Stimulated activated CD8-positive, alpha-beta memory T cell treated with anti-CD3 and anti-CD28 coated beads, Interleukin-7, amount 100 ng/mL, for 4 hours (primary cell): ENCODE data around the gene ANTXR1.
"Not testable (repeated sequence)": the region's sequence is repeated elsewhere in the genome, so short reads cannot be mapped to it uniquely, and the experiment has no call there.

ENCODE experiments used
- DNase-seq, 2 donors: peaks; one replicate each; pipeline ENCODE4 v3.0.0-alpha.2; 2020; ENCODE audit warnings: low read depth in 2 of 2

ANTXR1 gene

DNA sequence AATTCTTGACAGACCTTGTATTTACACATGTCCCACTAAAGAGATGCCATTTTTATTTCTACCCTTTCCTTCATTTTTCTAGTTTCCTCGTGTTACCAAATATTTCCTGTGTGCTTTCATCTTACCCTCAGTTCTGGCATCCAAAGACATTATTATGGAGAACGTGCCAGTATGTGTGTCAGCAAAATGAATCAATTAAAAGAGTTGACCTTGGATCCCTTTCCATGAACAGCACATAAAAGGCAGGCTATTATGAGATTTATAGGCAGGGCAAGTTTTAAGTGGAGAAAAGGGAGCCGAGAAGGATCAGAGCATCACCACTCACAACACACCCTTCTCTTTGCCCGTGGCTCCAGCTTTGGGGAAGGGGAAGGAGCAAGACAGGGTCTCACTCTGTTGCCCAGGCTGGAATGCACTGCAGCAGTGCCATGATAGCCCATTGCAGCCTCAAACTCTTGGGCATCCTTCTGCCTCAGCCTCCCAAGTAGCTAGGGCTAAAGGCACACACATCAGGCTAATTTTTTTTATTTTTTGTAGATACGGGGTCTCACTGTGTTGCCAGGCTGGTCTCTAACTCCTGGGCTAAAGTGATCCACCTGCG, 224.2 kb downstream of the ANTXR1 start:
- DNase-seq, result no peak

DNA sequence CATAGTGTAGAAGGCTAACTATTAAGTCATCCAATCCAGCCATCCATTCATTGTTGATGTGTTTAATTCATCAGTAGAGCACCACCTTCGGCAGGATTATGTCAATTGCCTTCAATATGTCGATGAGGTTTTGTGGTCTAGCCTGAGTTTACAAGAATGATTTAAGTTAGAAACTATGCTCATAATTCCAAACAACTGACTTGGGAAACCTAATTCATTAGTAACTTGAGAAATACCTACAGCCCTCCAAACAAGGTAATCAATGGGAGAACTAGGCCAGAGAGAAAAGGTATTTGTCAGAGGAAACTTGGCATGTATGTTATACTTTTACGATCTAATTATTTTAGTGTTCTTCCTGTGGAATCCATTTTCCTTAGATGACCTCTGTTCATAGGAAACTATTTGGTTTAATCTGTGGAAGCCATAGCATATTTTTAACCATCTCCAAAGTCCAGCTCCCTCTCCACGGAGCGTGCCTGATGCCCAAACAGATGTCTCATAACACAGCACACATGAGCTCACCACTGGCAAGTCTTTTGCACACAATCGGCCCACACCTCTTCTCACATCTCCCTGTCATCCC, 225.6 kb downstream of the ANTXR1 start:
- no peak for DNase-seq

DNA sequence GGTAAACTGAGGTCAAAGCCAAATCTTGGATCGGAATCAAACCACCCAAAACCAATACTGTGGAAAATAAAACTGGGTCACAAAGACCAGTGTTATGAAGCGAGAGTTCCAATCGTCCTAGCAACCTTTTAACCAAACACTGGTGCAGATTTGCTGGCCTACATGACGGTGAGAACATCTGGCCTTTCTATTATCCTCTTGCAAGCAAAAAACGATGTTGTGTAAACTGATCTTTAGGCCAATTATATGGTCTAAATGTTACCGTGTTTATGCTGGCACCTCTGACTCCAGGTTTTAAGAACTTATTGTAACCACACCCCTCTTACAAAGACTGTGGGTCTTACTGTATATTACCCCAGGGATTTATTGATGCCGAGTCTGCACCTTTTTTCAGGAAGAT, 228.1 kb downstream of the ANTXR1 start:
- DNase-seq, result no peak

DNA sequence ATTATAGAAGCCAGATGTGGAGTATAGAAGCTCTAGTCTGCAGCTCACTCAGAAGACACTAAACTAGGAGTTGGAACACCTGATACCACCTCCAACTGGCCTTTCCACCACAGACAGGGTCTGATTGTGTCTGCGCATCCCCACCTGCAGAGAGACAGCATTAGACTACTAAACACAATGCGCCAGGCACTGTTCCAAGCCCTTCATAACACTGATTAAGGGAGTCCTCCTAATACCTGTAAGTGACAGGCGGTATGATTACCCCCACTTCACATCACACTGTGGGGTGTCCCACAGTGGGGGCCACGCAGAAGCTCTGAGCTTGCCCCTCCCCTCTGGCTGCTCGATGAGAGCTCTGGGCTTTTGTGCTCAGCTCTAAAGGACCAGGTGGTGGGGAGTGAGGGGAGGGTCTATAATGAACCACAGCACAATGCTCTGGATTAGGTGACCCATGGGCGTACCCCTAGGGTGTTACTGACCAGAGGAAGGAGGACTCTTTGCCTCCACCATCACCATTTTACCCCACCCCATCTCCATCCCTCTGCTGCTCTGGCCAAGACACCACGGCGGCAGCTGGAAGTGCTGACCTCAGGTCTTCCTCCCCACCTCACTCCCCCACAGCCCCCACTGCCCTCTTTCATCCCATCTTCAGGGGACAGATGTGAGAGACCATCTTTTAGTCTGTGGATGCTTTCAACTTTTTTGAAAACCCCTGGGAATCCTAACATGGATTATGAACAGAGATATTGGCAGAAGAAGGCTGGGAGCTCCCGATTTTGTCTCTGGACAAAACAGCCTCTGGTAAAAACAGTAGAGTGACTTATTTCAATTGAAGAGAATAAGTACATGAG, 228.9 kb downstream of the ANTXR1 start:
- DNase-seq, result no peak

DNA sequence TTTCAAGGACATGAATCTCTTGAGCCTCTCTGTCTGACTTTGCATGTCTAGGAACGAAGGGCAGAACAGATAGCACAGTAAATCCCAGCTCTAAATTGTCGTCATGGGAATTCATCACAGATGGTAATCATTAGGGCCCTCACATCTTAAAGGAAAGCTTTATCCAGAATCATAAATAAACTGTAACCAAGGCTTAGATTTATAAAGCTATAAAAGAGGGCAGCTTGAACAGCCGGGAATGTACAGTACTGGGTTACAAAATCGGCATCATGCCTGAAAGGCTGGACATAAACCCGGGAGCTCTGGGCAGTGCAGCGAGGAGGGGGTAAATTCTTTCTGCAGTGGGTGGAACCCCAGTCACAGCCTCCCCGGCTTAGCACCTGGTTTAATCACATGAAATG, 229.7 kb downstream of the ANTXR1 start:
- no peak for DNase-seq

DNA sequence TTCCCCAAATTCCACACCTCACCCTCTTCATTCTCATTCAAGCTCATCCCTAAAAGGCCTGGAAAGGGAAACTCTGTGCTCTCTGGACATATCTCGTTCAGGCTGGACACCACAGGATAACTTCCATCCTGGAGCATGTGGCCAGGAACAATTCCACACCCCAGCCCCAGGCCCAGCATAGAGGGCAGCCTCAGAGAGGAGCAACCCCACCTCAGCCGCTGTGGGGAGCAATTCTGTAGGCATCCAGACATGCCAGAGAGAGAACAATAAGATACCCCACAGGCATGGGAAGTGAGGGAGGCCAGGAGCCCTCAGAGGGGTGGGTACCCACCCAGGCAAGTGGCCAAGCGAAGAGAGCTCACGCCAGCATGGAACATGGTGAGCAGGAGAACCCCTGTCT, 230.7 kb downstream of the ANTXR1 start:
- no peak for DNase-seq

DNA sequence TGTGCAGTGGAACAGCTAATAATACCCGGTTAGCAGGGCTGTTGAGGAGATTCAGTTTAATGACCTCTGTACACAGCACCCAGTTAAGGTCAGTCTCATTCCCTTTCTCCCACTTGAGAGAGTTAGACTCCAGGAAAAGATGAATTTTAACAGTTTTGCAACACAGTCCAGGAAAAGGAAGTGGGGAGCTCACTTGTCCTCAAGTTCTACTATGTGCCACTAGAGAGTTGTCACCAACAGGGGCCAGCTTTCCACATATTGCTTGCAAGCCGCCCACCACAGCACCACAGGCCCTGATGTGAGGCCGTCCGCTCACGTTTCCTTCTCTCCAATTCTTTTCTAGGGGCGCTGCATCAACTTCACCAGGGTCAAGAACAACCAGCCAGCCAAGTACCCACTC, 231.9 kb downstream of the ANTXR1 start:
- no peak for DNase-seq

DNA sequence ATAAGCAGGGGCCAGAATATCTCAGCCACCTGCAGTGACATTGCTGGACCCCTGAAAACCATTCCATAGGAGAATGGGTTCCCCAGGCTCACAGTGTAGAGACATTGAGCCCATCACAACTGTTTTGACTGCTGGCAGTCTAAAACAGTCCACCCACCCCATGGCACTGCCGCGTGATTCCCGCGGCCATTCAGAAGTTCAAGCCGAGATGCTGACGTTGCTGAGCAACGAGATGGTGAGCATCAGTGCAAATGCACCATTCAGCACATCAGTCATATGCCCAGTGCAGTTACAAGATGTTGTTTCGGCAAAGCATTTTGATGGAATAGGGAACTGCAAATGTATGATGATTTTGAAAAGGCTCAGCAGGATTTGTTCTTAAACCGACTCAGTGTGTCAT, 234.6 kb downstream of the ANTXR1 start:
- no peak for DNase-seq

DNA sequence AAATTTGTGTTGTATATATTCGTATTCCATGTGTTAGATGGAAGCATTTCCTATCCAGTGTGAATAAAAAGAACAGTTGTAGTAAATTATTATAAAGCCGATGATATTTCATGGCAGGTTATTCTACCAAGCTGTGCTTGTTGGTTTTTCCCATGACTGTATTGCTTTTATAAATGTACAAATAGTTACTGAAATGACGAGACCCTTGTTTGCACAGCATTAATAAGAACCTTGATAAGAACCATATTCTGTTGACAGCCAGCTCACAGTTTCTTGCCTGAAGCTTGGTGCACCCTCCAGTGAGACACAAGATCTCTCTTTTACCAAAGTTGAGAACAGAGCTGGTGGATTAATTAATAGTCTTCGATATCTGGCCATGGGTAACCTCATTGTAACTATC, 235.3 kb downstream of the ANTXR1 start:
- no peak for DNase-seq

DNA sequence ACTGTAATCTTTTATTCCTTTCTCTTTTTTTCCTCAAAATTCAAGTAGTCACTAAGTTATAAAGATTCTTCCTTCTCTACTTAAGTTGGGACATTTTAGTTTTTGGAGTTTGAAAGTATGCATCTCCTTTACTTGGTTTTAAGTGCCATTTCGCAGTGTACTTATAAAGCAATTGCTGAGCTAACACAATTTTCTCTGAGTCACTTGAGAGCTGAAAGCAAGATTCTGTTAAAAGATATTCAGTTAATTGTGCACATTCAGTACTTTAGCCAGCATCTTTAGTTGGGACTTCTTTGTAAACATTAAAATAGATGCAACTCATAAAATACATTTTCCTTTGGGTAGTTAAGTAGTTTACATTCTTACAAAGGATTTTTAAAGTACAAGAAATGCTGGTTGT, 238.0 kb downstream of the ANTXR1 start:
- no peak for DNase-seq

DNA sequence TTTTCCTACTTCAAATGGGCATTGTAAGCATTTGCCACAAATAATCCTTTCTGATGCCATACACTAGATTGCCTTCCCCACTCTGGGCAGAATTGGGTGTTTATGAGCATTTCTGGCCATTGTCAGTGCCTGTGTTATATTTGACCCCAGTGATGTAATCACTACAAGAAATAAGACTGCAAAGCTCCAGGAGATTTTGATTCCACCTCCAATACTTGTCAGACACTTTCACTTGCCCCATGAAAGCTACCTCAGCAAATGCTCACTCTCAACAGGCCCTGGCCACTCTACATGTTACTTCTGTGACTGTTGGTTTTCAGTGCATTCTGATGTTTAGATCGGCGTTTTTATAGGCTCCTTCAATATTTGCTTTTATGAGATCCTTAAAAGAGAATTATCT, 239.0 kb downstream of the ANTXR1 start:
- no peak for DNase-seq

DNA sequence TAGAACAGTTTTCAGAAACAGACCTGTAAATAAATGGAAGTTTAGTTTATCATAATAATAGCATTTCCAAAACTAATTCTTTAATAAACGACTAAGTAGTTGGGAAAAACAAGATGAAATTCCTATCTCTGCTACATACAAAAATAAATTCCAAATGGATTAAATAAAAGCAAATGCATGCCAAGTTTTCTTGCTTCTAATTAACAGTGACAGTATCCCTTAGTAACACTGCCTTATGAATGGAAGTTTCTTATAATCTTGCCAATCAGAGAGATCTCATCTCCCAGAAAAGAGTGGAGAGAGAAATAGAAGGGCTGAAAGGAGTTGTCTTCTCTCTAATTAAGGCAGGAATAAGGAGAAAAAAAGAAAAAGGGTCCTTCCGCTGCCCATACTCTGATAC, 240.1 kb downstream of the ANTXR1 start:
- DNase-seq, result no peak

DNA sequence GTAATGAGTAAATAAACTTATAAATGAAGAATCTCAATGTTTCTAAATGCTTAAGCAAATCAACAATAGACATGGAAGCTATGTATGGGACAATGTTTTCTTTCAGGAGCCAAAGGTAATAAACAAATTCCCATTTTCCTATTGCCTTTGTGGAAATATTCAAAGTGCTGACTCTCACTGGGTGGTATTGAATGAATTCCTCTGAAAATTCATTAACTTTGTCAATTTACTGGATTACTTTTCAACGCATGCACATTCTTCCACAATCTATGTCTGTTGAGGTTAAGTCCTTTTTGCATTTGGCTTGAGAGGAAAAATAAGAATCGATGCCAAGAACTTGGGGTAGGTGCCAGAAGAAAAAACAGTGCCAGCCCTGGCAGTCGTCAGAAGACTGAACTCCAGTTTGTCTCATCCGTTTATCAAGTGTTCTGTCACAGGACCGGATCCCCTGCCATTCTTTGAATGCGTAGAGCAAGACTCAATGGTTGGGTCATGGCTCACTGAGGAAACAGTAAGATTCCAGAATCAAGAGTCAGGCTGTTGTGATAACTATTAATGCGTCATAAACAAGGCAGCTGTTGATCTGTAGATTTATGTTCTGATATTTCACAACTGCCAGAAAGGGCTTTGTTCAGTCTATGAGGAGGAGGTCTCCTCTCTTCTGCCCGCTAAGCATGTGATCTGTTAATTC, 240.8 kb downstream of the ANTXR1 start:
- no peak for DNase-seq

DNA sequence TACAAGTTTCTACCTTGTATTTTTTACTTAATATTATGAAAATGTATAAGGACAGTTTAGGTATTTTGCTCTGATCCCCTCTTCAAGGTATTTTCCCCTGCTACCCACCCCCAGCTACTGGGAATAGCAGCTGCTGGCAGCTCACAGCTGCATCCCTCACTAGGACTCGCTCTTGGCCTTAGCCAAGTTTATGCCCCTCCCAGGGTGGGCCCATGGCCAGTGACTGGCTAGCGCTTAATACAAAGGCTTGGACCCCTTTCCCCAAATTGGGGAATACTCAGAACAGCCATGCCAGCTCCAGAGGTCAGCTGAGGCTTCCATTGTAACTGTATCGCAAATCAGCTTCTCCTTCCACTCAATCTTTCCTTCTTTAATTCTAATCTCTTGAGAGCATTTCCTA, 242.8 kb downstream of the ANTXR1 start:
- DNase-seq, result no peak

DNA sequence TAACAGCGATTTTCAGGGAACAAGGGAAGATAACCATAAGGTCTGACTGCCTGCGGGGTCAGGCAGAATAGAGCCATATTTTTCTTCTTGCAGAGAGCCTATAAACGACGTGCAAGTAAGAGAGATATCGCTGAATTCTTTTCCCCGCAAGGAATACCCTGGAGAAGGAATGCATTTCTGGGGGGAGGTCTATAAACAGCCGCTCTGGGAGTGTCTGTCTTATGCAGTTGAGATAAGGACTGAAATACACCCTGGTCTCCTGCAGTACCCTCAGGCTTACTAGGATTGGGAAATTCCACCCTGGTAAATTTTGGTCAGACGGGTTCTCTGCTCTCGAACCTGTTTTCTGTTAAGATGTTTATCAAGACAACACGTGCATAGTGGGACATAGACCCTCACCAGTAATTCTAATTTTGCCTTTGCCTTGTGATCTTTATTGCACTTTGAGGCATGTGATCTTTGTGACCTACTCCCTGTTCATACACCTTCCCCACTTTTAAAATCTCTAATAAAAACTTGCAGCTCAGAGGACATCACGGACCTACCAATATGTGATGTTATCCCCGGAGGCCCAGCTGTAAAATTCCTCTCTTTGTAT, 247.1 kb downstream of the ANTXR1 start:
- not testable (repeated sequence) for DNase-seq

DNA sequence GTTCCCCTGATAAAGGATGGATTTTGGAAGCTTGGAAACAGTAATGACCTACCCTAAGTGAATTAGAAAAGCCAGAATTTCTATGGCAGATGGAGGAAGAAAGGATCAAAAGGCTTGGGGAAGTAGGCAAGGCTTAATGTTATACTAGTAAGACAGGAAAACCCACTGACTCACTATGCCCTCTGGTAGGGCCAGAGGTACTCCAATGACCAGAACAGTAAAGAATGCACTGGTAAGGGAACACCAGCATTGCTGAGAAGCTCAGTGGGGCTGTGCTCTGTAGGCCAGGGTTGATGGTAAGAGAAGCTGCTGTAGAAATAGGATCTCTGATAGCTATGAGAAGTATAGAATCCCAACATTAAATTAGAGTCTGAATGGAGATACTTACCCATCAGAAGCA, 247.7 kb downstream of the ANTXR1 start:
- no peak for DNase-seq

DNA sequence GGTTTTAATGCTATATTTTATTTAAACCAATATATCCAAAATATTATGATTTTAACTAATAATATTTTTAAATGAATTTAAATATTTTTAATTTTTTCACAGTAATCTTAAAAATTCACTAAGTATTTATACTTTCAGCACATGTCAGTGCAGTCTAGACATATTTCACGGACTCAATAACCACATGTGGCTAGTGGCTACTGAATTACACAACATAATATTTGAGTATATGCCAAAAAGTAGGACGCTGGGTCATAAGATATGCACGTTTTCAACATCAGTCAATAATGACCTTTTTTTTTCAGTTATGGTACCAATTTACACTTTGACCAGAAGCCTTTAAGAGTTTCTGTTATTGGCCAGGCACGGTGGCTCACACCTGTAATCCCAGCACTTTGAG, 256.4 kb downstream of the ANTXR1 start:
- no peak for DNase-seq

DNA sequence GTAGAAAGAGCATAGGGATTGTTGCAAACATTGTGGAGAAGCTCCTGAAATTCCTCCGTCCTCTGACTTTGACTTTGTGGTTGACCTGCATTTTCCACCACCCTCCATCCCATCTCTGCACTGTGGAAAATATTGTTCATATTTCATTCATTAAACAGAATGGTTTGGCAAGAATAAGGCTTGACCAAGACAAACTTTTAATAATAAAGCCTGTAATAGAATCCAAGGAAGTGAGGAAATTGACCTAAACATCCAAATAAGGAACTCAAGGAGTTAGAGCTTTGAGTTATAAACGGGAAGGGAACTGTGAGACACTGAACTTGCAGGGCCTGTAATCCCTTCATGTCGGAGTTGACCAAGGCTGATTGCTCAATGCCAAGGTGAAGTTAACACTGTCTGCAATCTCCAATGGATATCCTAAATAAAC, 258.9 kb downstream of the ANTXR1 start:
- no peak for DNase-seq

DNA sequence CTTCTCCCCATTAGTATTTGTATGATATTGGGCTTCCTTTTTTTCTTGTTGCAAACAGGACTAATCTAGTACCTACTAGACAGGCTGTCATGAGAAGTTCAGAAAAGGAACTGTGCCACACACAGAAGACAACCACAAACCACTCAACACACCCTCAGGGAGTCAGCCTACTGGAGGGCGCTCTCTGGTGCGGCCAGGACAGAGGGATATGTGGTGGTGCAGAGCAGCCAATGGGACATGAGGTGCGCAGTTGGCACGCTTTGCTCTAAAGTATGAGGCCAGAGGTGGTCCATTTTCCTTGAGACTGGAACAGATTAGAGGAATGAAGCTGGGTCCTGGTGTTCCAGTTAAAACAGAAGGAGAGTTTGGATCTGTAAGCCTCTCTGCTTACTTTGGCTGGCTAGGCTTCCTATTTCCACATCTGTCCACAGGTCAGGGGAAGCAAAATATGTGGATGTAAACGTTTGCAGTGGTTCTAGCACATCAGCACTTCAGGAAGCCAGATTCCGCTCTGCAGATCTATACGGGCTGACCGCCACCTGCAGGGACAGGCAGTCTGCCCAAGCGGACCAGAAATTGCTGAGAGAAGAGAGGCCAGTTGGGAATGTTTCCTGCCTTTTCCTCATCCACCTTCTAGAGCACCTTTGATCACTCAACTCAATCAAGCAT, 260.0 kb downstream of the ANTXR1 start:
- no peak for DNase-seq

DNA sequence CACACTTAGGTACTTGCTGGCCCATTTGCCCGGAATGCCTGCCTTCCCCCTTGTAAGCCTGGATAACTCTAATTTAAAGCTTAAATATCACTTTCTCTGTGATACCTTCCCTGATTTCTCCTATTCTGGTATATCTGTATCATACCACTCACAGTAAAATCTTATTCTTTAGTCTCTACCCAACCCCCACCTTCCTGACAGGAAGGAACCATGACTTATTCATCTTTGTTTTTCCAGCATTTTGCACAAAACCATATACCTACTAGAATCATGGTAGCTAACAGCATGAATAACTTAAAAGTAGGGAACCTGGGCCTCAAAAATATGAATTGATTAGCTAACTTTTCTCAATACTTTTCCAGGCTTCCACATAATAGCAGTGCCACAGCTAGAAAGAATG, 262.5 kb downstream of the ANTXR1 start:
- DNase-seq, result no peak

DNA sequence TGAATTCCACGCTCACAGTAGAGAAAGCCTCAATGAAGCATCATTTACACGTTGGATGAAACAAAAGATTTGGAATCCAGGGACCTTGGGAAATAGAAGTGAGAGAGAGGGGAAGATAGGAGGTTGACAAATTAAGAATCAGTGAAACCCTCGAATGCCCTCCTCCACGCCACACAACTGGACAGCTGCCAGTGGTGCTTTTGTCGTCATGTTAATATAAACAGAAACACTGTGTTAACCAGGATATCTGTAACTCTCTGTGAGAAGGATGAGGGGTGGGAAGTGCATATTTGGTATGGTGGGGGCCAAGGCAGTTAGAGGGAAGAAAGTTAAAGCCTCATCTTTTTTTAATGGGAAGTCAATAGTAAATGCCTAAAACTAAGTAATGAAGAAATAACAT, 265.4 kb downstream of the ANTXR1 start:
- no peak for DNase-seq

DNA sequence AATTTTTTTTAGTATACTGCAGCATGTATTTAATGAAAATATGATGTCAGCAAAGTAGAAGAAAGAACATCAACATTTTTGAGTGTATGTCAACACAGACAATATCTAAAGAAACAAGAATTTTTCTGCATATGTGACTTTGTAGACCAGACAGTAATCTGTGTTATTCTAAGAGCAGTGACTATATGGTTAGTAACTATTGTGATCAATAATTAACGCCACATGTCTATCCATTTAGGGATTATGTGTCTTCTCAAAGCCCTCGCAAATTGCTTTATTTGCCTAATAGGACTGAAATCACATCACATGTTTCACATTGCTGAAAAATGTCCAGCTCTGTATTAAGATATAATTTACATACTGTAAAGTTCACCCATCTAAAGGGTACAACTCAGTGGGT, 266.2 kb downstream of the ANTXR1 start:
- no peak for DNase-seq
